ENCODE results near the gene USP13. TPM values are rescaled to one million over a fixed set of nuclear protein-coding genes. Genes with fewer than 3 reads are reported as not detected.

USP13 gene
- total and polyA plus RNA-seq, 2 donors (not counting 3 experiments of a cell fraction or from before 2014, with no cell fraction given): 5.8 to 24.0 TPM

DNA sequence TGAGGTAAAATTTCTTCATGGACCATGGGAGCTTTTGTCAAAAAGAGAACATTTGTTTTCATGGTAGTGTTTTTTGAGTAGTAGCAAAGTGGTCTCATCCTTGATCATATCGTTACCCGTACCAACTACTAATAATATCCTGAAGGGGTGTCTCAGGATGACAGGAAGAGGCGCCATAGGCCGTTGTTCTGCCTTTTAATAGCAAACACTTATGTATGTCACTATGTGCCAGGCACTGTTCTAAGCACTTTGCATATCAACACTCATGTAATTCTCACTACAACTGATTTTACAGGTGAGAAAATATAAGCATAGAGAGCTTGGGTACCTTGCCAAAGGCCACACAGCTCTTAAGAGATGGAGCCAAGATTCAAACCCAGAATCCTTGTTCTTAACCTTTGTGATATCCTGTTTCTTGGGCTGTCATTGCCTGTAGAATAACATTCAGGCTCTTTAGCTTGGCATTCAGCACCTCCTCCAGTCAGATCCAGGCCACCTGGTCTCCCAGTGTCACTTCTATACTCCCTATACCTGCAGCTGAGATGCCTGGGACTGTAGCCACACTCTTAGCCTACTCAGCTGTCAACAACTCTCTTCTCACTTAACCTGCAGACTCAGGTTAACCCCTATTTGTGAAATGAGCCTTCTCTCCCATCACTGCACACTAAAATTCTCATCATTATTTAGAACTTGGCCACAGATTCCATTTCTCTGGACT lies 113.7 kb downstream of the USP13 start:
- Histone ChIP-seq H3K79me2 (ENCODE audit: control insufficient read depth, insufficient read depth, low read length) (no peaks in the 10 kb centered on the region), H3K4me2 (ENCODE audit: insufficient read depth, low read length) (no peak overlapping the region), H3K9ac (replicated peaks; ENCODE audit: extremely low read depth, insufficient read depth, low read length) (no peak overlapping the region), H4K20me1 (replicated peaks; ENCODE audit: control insufficient read depth, extremely low read depth, insufficient read depth, low read length) (no peaks in the 10 kb centered on the region), H3K9me3 (replicated peaks; ENCODE audit: control insufficient read depth, insufficient read depth, low read length) (no peaks in the 10 kb centered on the region), H3K4me3 (replicated peaks in 1 of 3; ENCODE audit: insufficient read depth in 1 of 3, low read depth in 1 of 3, low read length in 3 of 3) (no peak overlapping the region), H3K36me3 (ENCODE audit: control insufficient read depth in 2 of 2, extremely low read depth in 1 of 2, insufficient read depth in 2 of 2, low read length in 2 of 2) (peaks cover 3 to 6% of the 10 kb centered on the region in 2 experiments), H3K27me3 (ENCODE audit: control insufficient read depth in 2 of 2, insufficient read depth in 2 of 2, low read length in 2 of 2) (no peaks in the 10 kb centered on the region), H3K4me1 (ENCODE audit: control insufficient read depth, extremely low read depth, insufficient read depth, low read length) (peaks cover 12% of the 10 kb centered on the region), H3K9me1 (replicated peaks; ENCODE audit: control insufficient read depth, extremely low read depth, insufficient read depth, low read length) (no peaks in the 10 kb centered on the region), H3K27ac (ENCODE audit: insufficient read depth, low read depth, low read length) (no peak overlapping the region), H2AFZ (ENCODE audit: low read depth, low read length) (no peak overlapping the region)
- no TSS peak for BruUV-seq (replicated peaks)
- DNase-seq (ENCODE audit: low read depth, low spot score) (no peak), FAIRE-seq (no peak)
- intact Hi-C loops (cut with micrococcal nuclease) (loop anchor here (5.0 kb wide), 2 partner anchors 666 to 836 kb away; partner anchors contain the start of gene TTC14), dilution Hi-C loops (cut with MboI; ENCODE audit: extremely low pct_ligation_motif_present, low sequenced_read_pairs) (no loop called here)
- ChIA-PET CTCF (interaction anchor here (1.3 to 2.9 kb wide), 3 partner anchors 16 to 828 kb away, joined by 3 to 23 read pairs (median 6); no protein-coding TSS in a partner anchor), POLR2A (interaction anchor here (0.7 kb wide), 1 partner anchor 316 kb away, joined by 4 read pairs; no protein-coding TSS in a partner anchor)
- TF ChIP-seq, protein P1, sequence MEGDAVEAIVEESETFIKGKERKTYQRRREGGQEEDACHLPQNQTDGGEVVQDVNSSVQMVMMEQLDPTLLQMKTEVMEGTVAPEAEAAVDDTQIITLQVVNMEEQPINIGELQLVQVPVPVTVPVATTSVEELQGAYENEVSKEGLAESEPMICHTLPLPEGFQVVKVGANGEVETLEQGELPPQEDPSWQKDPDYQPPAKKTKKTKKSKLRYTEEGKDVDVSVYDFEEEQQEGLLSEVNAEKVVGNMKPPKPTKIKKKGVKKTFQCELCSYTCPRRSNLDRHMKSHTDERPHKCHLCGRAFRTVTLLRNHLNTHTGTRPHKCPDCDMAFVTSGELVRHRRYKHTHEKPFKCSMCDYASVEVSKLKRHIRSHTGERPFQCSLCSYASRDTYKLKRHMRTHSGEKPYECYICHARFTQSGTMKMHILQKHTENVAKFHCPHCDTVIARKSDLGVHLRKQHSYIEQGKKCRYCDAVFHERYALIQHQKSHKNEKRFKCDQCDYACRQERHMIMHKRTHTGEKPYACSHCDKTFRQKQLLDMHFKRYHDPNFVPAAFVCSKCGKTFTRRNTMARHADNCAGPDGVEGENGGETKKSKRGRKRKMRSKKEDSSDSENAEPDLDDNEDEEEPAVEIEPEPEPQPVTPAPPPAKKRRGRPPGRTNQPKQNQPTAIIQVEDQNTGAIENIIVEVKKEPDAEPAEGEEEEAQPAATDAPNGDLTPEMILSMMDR (IDR thresholded peaks at IDR 0.05; ENCODE audit: extremely low read depth in 1 of 2, insufficient read depth in 1 of 2, low read depth in 1 of 2, low read length in 2 of 2): no peak
- TF ChIP-seq FOS (IDR thresholded peaks at IDR 0.05; ENCODE audit: borderline replicate concordance, insufficient read depth, low read length) (no peak), POLR2A (IDR thresholded peaks at IDR 0.05; ENCODE audit: low read depth, low read length) (no peak), MYC (IDR thresholded peaks at IDR 0.05; ENCODE audit: low read depth, low read length) (no peak), POLR2AphosphoS5 (IDR thresholded peaks at IDR 0.05; ENCODE audit: insufficient read depth, low read depth, low read length) (no peak), JUN (IDR thresholded peaks at IDR 0.05; ENCODE audit: borderline replicate concordance, insufficient read depth, insufficient read length, low read depth) (no peak), GATA2 (IDR thresholded peaks at IDR 0.05; ENCODE audit: insufficient read depth, insufficient read length, low read depth, low read length) (no peak), EZH2 (IDR thresholded peaks at IDR 0.05; ENCODE audit: borderline replicate concordance, low read depth, low read length, severe bottlenecking) (no peak)
- TF ChIP-seq, protein P2, sequence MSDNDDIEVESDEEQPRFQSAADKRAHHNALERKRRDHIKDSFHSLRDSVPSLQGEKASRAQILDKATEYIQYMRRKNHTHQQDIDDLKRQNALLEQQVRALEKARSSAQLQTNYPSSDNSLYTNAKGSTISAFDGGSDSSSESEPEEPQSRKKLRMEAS (IDR thresholded peaks at IDR 0.05; ENCODE audit: insufficient read depth, insufficient read length): no peak

Measured in endothelial cell of umbilical vein (primary cell).